Measurements from ENCODE around the gene MMUT. TPM values are rescaled to one million over a fixed set of nuclear protein-coding genes. Genes with fewer than 3 reads are reported as not detected.

The MMUT gene
- total RNA-seq, 3 donors from 2014 or later (not counting 1 experiment from before 2014, with no cell fraction given), result 6.0 to 7.2 (median 7.1) TPM

Other genes with a start within 250 kb of the MMUT start
- 1 to 10 TPM; 1.5 to 3.2 (median 1.6) TPM for gene CENPQ, start 117 bp upstream of the MMUT start, total RNA-seq
- gene GLYATL3, start 36.7 kb upstream of the MMUT start, total RNA-seq, result not detected
- gene C6orf141, start 87.4 kb upstream of the MMUT start, total RNA-seq, result not detected
- gene RHAG, start 173.6 kb upstream of the MMUT start, total RNA-seq, result not detected

Measured in natural killer cell (primary cell).